Keratinocyte (primary cell): ENCODE measurements around the gene SEMA3F. TPM values are rescaled to one million over a fixed set of nuclear protein-coding genes. Genes with fewer than 3 reads are reported as not detected.
A peak's percentile ranks its signal among the peaks of the same experiment; 100 is the strongest.

ENCODE experiments used
- DNase-seq: peaks from one replicate; pipeline ENCODE4 v3.0.0-alpha.2; 2011; ENCODE audit warnings: low read depth, missing footprints, low spot score
- FAIRE-seq: peaks from 2 replicates; lab custom pipeline; 2011; peaks lifted over from hg19 to GRCh38; lab: Jason Lieb, UNC
- H2AFZ ChIP-seq: 2 replicates; pipeline ENCODE4 v1.6.0; 2012; ENCODE audit warnings: low read length, control low read depth, inconsistent platforms; ENCODE audit not compliant: control insufficient read depth
- H3K27ac ChIP-seq: 2 replicates; pipeline ENCODE4 v1.5.1; 2011; ENCODE audit warnings: low read length; ENCODE audit not compliant: control insufficient read depth, insufficient read depth
- H3K27me3 ChIP-seq: 3 replicates; pipeline ENCODE4 v1.6.0; 2011; ENCODE audit warnings: low read length; ENCODE audit not compliant: control insufficient read depth, insufficient read depth; ENCODE audit errors: extremely low read depth
- H3K36me3 ChIP-seq, 2 experiments: 2 replicates in 1 of 2; 3 replicates in 1 of 2; pipeline ENCODE4 v1.5.1; 2011; ENCODE audit warnings: low read length in 2 of 2, mild to moderate bottlenecking in 1 of 2; ENCODE audit not compliant: control insufficient read depth in 2 of 2, insufficient read depth in 2 of 2; ENCODE audit errors: extremely low read depth in 1 of 2
- H3K4me1 ChIP-seq: 3 replicates; pipeline ENCODE4 v1.5.1; 2011; ENCODE audit warnings: low read length; ENCODE audit not compliant: control insufficient read depth, insufficient read depth; ENCODE audit errors: extremely low read depth
- H3K4me2 ChIP-seq: 3 replicates; pipeline ENCODE4 v1.6.0; 2011; ENCODE audit warnings: low read depth, low read length; ENCODE audit not compliant: control insufficient read depth, insufficient read depth; ENCODE audit errors: extremely low read depth
- H3K4me3 ChIP-seq, 3 experiments: fragments of 200-600 bp in 1 of 3; sonication (generic) in 1 of 3; 2 replicates in 2 of 3; 3 replicates in 1 of 3; pipeline ENCODE4 v1.5.1; 2011 to 2016; ENCODE audit warnings: low read length in 3 of 3, mild to moderate bottlenecking in 3 of 3, control low read depth in 2 of 3, inconsistent platforms in 1 of 3, low read depth in 1 of 3, mixed read lengths in 1 of 3, mixed run types in 1 of 3, moderate library complexity in 1 of 3; ENCODE audit not compliant: control insufficient read depth in 2 of 3, insufficient read depth in 2 of 3; ENCODE audit errors: extremely low read depth in 1 of 3
- H3K79me2 ChIP-seq: 2 replicates; pipeline ENCODE4 v1.6.0; 2012; ENCODE audit warnings: low read length; ENCODE audit not compliant: control insufficient read depth, insufficient read depth
- H3K9ac ChIP-seq: 3 replicates; pipeline ENCODE4 v1.6.0; 2011; ENCODE audit warnings: low read length; ENCODE audit not compliant: control insufficient read depth, insufficient read depth; ENCODE audit errors: extremely low read depth
- H3K9me1 ChIP-seq: 3 replicates; pipeline ENCODE4 v1.6.0; 2011; ENCODE audit warnings: low read length; ENCODE audit not compliant: control insufficient read depth, insufficient read depth; ENCODE audit errors: extremely low read depth
- H3K9me3 ChIP-seq: 2 replicates; pipeline ENCODE4 v1.5.1; 2012; ENCODE audit warnings: low read depth, low read length; ENCODE audit not compliant: control insufficient read depth
- H4K20me1 ChIP-seq: 3 replicates; pipeline ENCODE4 v1.6.0; 2011; ENCODE audit warnings: low read length; ENCODE audit not compliant: control insufficient read depth, insufficient read depth; ENCODE audit errors: extremely low read depth
- CTCF ChIP-seq, 3 experiments: IDR thresholded peaks in 1 of 3; conservative IDR thresholded peaks in 1 of 3; optimal IDR thresholded peaks in 1 of 3; 2 replicates in 2 of 3; 3 replicates in 1 of 3; pipeline versions ENCODE3 to v1.5.1; 2011; ENCODE audit warnings: low read length in 3 of 3, mild to moderate bottlenecking in 3 of 3, moderate library complexity in 2 of 3, control low read depth in 1 of 3, inconsistent platforms in 1 of 3; ENCODE audit not compliant: insufficient read depth in 2 of 3; ENCODE audit errors: extremely low read depth in 1 of 3
- EZH2 ChIP-seq: IDR thresholded peaks from one replicate; pipeline ENCODE4 v1.6.1; 2012; ENCODE audit warnings: inconsistent platforms, mild to moderate bottlenecking, low read length, moderate library complexity
- dilution Hi-C: fragments of 300-500 bp; cut with MboI; formaldehyde crosslinking; loops from one replicate; pipeline ENCODE4 v1.7.0; 2020; ENCODE audit warnings: low sequenced_read_pairs; ENCODE audit not compliant: extremely low pct_ligation_motif_present
- polyA plus RNA-seq, 5 experiments: library from polyadenylated mRNA; depleted of rRNA in 3 of 5; stranded (reverse) in 3 of 5; stranded (forward) in 1 of 5; unstranded in 1 of 5; fragments of >200 nt; gene quantifications; 1 replicate in 1 of 5; 2 replicates in 3 of 5; 3 replicates in 1 of 5; pipeline versions ENCODE4 v1.2.1 to v1.2.3, GENCODE V29; 2011 to 2012; ENCODE audit warnings: missing spikeins in 2 of 5, low read depth in 1 of 5, low replicate concordance in 1 of 5

SEMA3F gene
- polyA plus RNA-seq, 1 donor (not counting 4 experiments of a cell fraction or from before 2014, with no cell fraction given), result 72.8 TPM

DNA sequence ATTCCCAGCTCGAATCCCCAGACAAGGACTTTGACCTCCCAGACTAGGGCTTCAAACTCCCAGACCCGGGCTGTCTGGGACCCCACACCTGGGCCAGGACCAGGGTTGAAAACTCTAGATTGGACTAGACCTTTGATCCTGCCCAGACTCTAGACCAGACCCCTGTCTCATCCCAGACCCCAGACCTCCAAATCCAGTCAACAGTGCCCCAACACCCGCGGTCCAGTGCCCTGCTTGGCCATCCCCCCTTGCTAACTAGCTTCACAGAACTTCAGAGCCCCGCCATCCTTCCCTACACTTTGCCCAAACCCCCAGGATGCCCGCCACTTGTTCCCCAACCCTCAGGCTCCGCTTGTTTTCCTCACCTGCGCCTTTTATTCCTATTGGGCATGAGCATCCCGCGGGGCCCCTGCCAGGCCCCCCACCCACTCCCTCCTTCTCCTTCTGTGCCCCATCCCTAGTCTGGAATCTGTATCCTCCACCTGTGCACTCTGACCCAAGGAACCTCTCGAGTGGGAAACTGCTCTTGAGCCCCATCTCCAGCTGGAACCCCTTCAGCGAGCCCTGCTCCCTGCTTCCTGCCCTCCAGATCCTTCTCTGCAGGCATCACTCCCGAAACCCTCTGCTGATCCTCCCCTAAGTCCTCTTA, 81.5 kb downstream of the SEMA3F start:
- peak overlapping the region; percentile 76 for H3K27ac ChIP-seq
- H3K4me1 ChIP-seq, result peaks cover 25% of the 10 kb centered on the region
- TF ChIP-seq EZH2, result no peak
- TF ChIP-seq CTCF (optimal IDR thresholded peaks at IDR 0.05 in 1 of 3, IDR thresholded peaks at IDR 0.05 in 1 of 3, conservative IDR thresholded peaks at IDR 0.05 in 1 of 3; ENCODE audit: extremely low read depth in 1 of 3, insufficient read depth in 2 of 3, low read length in 3 of 3), result no peak
- peaks cover 55% of the 10 kb centered on the region for H3K79me2 ChIP-seq
- no peaks in the 10 kb centered on the region for H3K9me3 ChIP-seq
- dilution Hi-C loops, result no loop called here
- no peak overlapping the region for H2AFZ ChIP-seq
- DNase-seq (no peak), FAIRE-seq (no peak)
- peak overlapping the region; percentile 76 to 98 (median 97) for H3K4me3 ChIP-seq
- peak overlapping the region; percentile 98 for H3K4me2 ChIP-seq
- H3K9me1 ChIP-seq, result peaks cover 2% of the 10 kb centered on the region
- H3K36me3 ChIP-seq, result peaks cover 8 to 11% of the 10 kb centered on the region in 2 experiments
- H3K27me3 ChIP-seq, result no peaks in the 10 kb centered on the region
- H3K9ac ChIP-seq, result peak overlapping the region; percentile 88
- H4K20me1 ChIP-seq, result peaks cover 11% of the 10 kb centered on the region

- H3K27ac ChIP-seq, result peak overlapping the region; percentile 76
- no peak overlapping the region for H2AFZ ChIP-seq
- no peaks in the 10 kb centered on the region for H3K27me3 ChIP-seq
- H3K4me3 ChIP-seq, result peak overlapping the region; percentile 76 to 98 (median 97)
- TF ChIP-seq CTCF (optimal IDR thresholded peaks at IDR 0.05 in 1 of 3, IDR thresholded peaks at IDR 0.05 in 1 of 3, conservative IDR thresholded peaks at IDR 0.05 in 1 of 3; ENCODE audit: extremely low read depth in 1 of 3, insufficient read depth in 2 of 3, low read length in 3 of 3) (no peak), EZH2 (no peak)
- H3K4me2 ChIP-seq, result peak overlapping the region; percentile 98
- peaks cover 60% of the 10 kb centered on the region for H3K79me2 ChIP-seq
- H3K36me3 ChIP-seq, result peaks cover 8 to 11% of the 10 kb centered on the region in 2 experiments
- dilution Hi-C loops, result no loop called here
- H3K4me1 ChIP-seq, result peaks cover 31% of the 10 kb centered on the region
- H3K9me1 ChIP-seq, result peaks cover 3% of the 10 kb centered on the region
- H4K20me1 ChIP-seq, result peaks cover 14% of the 10 kb centered on the region
- DNase-seq, result no peak
- no peaks in the 10 kb centered on the region for H3K9me3 ChIP-seq
- H3K9ac ChIP-seq, result peak overlapping the region; percentile 88
- FAIRE-seq, result peak; percentile 77
These were observed 82.1 kb downstream of the SEMA3F start for GRCh38 chr3:50237133-50237651.
